Dermis microvascular lymphatic vessel endothelial cell (primary cell): ENCODE results near the gene MRPL42. TPM values are rescaled to one million over a fixed set of nuclear protein-coding genes. Genes with fewer than 3 reads are reported as not detected.
"Not testable (repeated sequence)": the region's sequence is repeated elsewhere in the genome, so short reads cannot be mapped to it uniquely, and the experiment has no call there.

ENCODE experiments used
- DNase-seq, 2 donors: peaks; one replicate each; pipeline versions ENCODE4 v3.0.0 to v3.0.0-alpha.2; 2010; ENCODE audit warnings: low read depth in 2 of 2
- total RNA-seq: library from RNA; depleted of rRNA; stranded (reverse); fragments of >200 nt; gene quantifications from 2 replicates; pipeline ENCODE4 v1.2.1, GENCODE V29; 2014

The MRPL42 gene
- total RNA-seq, 1 donor from 2014 or later: 63.3 TPM

DNA sequence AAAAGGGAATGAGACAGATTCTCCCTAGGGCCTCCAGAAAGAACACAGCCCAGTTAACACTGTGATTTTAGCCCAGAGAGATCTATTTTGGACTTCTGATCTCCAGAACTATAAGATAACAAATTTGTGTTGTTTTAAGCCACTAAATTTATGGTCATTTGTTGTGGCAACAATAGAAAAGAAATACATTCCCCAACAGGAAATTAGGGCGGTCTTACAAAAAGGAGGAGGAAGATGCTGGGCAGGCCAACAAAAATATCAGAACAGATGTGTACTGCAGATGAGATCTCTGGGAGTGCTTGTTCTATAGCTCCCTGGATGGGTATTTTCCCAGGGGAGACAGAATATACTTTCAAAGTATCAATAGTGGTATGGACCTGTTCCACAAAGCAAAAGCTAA is 73.2 kb downstream of the MRPL42 start:
- peak; percentile 26 to 68 for DNase-seq

DNA sequence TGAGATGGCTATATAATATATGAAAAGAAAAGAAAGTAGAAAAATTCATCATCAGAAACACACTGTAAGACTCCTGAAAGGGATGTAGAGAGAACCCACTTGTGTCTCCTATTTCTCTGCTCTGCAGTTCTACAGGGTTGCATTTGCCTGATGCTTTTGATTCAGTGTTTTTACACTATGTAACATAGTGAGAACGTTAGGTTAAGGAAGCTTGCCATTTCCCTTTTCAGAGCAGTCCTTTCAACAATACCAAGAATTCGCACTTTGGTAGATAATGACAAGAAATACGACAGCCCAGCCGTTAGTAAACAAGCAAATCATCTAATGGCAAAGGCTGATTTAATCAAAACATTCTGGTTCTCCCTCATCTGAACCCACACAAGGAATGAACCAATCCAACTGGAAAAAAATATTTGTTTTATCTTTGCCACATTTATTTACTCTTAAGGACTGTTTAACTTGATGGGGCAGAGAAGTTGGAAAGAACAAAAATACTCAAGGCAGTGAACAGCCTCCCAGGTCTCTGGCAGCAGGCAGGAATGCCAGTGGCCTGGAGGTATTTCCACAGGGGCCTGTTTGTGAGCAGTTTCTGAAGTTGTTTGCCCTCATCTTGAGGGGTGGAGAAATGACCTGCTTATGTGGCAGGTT is 74.4 kb downstream of the MRPL42 start:
- DNase-seq: no peak

- no peak for DNase-seq
Observed at GRCh38 chr12:93547778-93548177, 80.5 kb downstream of the MRPL42 start.

DNA sequence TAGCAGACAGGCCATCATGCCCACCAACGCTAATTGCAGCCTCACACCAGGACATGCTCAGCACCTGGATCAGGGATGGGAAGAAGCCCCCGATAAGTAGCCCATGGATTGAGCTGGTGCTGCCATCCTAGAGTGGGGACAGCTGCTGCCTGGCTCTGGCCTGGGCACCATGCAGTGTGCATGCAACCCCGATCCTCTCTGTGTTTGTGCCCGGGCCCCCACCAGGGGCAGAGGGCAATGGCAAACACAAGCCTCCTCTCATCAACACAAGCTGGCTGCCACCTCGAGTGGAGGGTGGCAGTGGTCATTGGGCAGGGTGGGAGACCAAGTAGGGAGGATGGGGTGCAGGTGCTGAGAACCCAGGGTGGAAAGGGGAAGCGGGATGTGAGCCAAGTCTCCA is 81.9 kb downstream of the MRPL42 start:
- DNase-seq: no peak

GRCh38 chr12:93550748-93551611 is 83.7 kb downstream of the MRPL42 start:
- DNase-seq: no peak

DNA sequence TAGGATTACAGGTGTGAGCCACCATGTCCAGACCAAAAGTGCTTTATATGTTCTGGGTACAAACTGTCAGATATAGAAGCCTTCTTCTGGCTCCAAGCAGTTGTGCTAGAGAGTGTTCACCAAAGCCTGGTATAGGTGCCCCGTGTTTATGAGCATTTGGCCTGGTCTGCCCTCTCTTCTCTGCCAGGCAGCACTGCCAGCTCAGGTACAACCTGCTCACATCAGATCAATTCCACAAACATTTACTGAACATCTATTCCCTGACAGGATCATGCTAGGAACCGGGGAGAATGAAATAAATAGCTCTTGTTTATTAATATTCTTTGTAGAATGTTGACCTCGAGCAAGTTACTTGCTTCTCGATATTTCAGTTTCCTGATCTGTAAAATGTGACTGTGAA is 85.1 kb downstream of the MRPL42 start:
- DNase-seq: no peak

DNA sequence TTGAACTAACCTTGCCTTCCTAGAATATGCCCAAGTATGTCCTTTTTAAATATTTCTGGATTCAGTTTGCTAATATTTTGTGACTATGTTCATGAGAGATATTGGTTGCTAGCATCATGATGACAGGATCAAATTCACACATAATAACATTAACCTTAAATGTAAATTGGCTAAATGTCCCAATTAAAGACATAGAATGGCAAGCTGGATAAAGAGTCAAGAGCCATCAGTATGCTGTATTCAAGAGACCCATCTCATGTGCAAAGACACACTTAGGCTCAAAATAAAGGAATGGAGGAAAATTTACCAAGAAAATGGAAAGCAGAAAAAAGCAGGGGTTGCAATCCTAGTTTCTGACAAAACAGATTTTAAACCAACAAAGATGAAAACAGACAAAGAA is 90.6 kb downstream of the MRPL42 start:
- DNase-seq: not testable (repeated sequence)

DNA sequence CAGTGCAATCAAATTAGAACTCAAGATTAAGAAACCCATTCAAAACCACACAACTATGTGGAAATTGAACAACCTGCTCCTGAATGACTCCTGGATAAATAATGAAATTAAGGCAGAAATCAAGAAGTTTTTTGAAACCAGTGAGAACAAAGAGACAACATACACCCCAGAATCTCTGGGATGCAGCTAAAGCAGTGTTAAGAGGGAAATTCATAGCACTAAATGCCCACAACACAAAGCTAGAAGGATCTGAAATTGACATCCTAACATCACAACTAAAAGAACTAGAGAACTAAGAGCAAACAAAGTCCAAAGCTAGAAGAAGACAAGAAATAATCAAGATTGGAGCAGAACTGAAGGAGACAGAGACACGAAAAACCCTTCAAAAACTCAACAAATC is 91.4 kb downstream of the MRPL42 start:
- not testable (repeated sequence) for DNase-seq

GRCh38 chr12:93563807-93564538 is 96.7 kb downstream of the MRPL42 start:
- DNase-seq: peak in 1 of 2 donors; percentile 38

DNA sequence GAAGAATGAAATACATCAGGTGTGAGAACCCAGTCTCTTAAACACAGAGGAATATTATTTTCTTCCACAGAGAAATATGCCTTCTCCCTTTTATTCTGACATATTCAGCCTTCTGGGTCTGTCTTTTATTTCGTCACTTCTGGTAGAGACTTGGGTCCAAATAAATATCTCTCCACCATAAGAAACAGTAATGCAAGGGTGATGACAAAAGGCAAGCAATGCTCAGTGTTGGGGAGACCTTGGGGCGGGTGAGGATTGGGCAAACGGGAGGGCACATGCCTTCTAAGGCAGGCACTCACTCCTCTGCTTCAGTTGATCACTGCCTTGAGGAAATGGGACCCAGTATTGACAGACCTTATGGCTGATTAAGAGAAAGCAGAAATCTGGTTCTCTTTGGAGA is 98.4 kb downstream of the MRPL42 start:
- DNase-seq: no peak

Other genes with a start within 250 kb of the MRPL42 start
- gene NUDT4, start 89.6 kb upstream of the MRPL42 start, total RNA-seq: 77.5 and 118 TPM in 2 replicates
- gene UBE2N, start 25.6 kb upstream of the MRPL42 start, total RNA-seq: 118 and 131 TPM in 2 replicates
- 60.9 and 64.4 TPM in 2 replicates for gene SOCS2, start 105.2 kb downstream of the MRPL42 start, total RNA-seq
- 9.6 and 11.3 TPM in 2 replicates for gene CRADD, start 209.9 kb downstream of the MRPL42 start, total RNA-seq